ENCODE measurements around the gene AREG. TPM values are rescaled to one million over a fixed set of nuclear protein-coding genes. Genes with fewer than 3 reads are reported as not detected.
A peak's percentile ranks its signal among the peaks of the same experiment; 100 is the strongest.

AREG gene
- polyA plus RNA-seq, 1 donor (not counting 4 experiments of a cell fraction or from before 2014, with no cell fraction given): 1,566 TPM

- no peaks in the 10 kb centered on the region for H3K27me3 ChIP-seq (ENCODE audit: control insufficient read depth, extremely low read depth, insufficient read depth, low read length)
- peak; percentile 26 for FAIRE-seq
- DNase-seq (ENCODE audit: low read depth, low spot score): peak; percentile 60
- H3K27ac ChIP-seq (ENCODE audit: control insufficient read depth, insufficient read depth, low read length): peak overlapping the region; percentile 4
- H3K79me2 ChIP-seq (ENCODE audit: control insufficient read depth, insufficient read depth, low read length): peaks cover 5% of the 10 kb centered on the region
- H3K9me1 ChIP-seq (ENCODE audit: control insufficient read depth, extremely low read depth, insufficient read depth, low read length): no peaks in the 10 kb centered on the region
- H3K4me2 ChIP-seq (ENCODE audit: control insufficient read depth, extremely low read depth, insufficient read depth, low read depth, low read length): no peak overlapping the region
- no peak overlapping the region for H3K4me3 ChIP-seq (ENCODE audit: control insufficient read depth in 2 of 3, extremely low read depth in 1 of 3, insufficient read depth in 2 of 3, low read depth in 1 of 3, low read length in 3 of 3)
- no peaks in the 10 kb centered on the region for H3K4me1 ChIP-seq (ENCODE audit: control insufficient read depth, extremely low read depth, insufficient read depth, low read length)
- H3K9ac ChIP-seq (ENCODE audit: control insufficient read depth, extremely low read depth, insufficient read depth, low read length): no peak overlapping the region
- H4K20me1 ChIP-seq (ENCODE audit: control insufficient read depth, extremely low read depth, insufficient read depth, low read length): peaks cover 11% of the 10 kb centered on the region
- H2AFZ ChIP-seq (ENCODE audit: control insufficient read depth, low read length): no peak overlapping the region
- no peak for TF ChIP-seq CTCF (optimal IDR thresholded peaks at IDR 0.05 in 1 of 3, IDR thresholded peaks at IDR 0.05 in 1 of 3, conservative IDR thresholded peaks at IDR 0.05 in 1 of 3; ENCODE audit: extremely low read depth in 1 of 3, insufficient read depth in 2 of 3, low read length in 3 of 3)
- TF ChIP-seq EZH2 (IDR thresholded peaks at IDR 0.05; ENCODE audit: low read length): no peak
- H3K36me3 ChIP-seq (ENCODE audit: control insufficient read depth in 2 of 2, extremely low read depth in 1 of 2, insufficient read depth in 2 of 2, low read length in 2 of 2): peaks cover 9 to 21% of the 10 kb centered on the region in 2 experiments
- dilution Hi-C loops (cut with MboI; ENCODE audit: extremely low pct_ligation_motif_present, low sequenced_read_pairs): no loop called here
- no peaks in the 10 kb centered on the region for H3K9me3 ChIP-seq (ENCODE audit: control insufficient read depth, low read depth, low read length)
Measured at GRCh38 chr4:74453037-74453635, 8.2 kb downstream of the AREG start.

DNA sequence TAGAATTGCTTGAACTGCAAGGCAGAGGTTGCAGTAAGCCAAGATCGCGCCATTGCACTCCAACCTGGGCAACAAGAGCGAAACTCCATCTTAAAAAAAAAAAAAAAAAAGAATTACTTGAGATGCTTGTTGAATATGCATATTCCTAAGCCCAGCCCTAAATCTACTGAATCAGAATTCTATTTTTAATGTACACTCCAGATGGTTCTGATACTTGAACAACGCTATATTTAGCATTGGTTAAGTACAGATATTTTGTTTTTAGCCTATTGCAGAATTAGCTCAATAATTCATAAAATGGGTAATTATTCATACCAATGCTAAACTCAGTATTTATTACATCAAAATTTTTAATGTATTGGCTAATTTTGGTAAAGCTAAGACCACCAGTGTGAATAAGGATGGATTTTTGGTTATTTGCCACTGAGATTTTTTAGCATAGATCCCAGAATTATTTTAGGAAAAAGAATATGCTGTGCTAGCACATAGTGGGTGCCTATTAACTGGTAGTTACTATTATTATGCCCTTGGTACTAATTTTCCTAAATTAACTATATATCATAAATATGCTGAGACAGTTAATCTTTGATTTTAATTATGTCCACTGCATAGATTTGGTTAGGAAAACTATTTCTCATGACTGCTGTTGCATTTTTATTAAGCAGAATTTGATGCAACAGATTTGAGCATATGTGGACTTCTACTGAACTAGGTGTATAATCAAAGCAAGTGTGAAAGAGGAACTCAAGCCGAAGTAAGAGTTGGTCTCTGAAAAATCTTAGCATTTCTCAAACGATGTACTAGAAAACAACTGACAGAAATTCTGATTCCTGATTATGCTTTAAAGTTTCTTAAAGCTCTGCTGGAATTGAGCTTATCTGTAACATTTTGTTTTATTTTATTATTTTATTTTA, 9.2 kb downstream of the AREG start:
- Histone ChIP-seq H2AFZ (ENCODE audit: control insufficient read depth, low read length) (no peak overlapping the region), H3K27me3 (ENCODE audit: control insufficient read depth, extremely low read depth, insufficient read depth, low read length) (no peaks in the 10 kb centered on the region), H3K36me3 (ENCODE audit: control insufficient read depth in 2 of 2, extremely low read depth in 1 of 2, insufficient read depth in 2 of 2, low read length in 2 of 2) (peaks cover 7 to 14% of the 10 kb centered on the region in 2 experiments), H3K4me1 (ENCODE audit: control insufficient read depth, extremely low read depth, insufficient read depth, low read length) (no peaks in the 10 kb centered on the region), H3K79me2 (ENCODE audit: control insufficient read depth, insufficient read depth, low read length) (peaks cover 2% of the 10 kb centered on the region), H3K9me3 (ENCODE audit: control insufficient read depth, low read depth, low read length) (no peaks in the 10 kb centered on the region), H3K4me2 (ENCODE audit: control insufficient read depth, extremely low read depth, insufficient read depth, low read depth, low read length) (no peak overlapping the region), H3K9ac (ENCODE audit: control insufficient read depth, extremely low read depth, insufficient read depth, low read length) (no peak overlapping the region), H3K4me3 (ENCODE audit: control insufficient read depth in 2 of 3, extremely low read depth in 1 of 3, insufficient read depth in 2 of 3, low read depth in 1 of 3, low read length in 3 of 3) (no peak overlapping the region), H4K20me1 (ENCODE audit: control insufficient read depth, extremely low read depth, insufficient read depth, low read length) (peaks cover 11% of the 10 kb centered on the region), H3K27ac (ENCODE audit: control insufficient read depth, insufficient read depth, low read length) (no peak overlapping the region), H3K9me1 (ENCODE audit: control insufficient read depth, extremely low read depth, insufficient read depth, low read length) (no peaks in the 10 kb centered on the region)
- peak; percentile 84 for FAIRE-seq
- no peak for TF ChIP-seq EZH2 (IDR thresholded peaks at IDR 0.05; ENCODE audit: low read length)
- TF ChIP-seq CTCF (optimal IDR thresholded peaks at IDR 0.05 in 1 of 3, IDR thresholded peaks at IDR 0.05 in 1 of 3, conservative IDR thresholded peaks at IDR 0.05 in 1 of 3; ENCODE audit: extremely low read depth in 1 of 3, insufficient read depth in 2 of 3, low read length in 3 of 3): no peak
- DNase-seq (ENCODE audit: low read depth, low spot score): peak; percentile 58
- dilution Hi-C loops (cut with MboI; ENCODE audit: extremely low pct_ligation_motif_present, low sequenced_read_pairs): no loop called here
